ENCODE data around the gene DBNDD2.

- TF ChIP-seq CTCF (conservative IDR thresholded peaks at IDR 0.05 in 1 of 2, IDR thresholded peaks at IDR 0.05 in 1 of 2; ENCODE audit: low read depth in 1 of 2, low read length in 2 of 2) (no peak), EZH2 (IDR thresholded peaks at IDR 0.05; ENCODE audit: low read length, missing control alignments) (no peak)
These were observed 48.5 kb downstream of the DBNDD2 start for GRCh38 chr20:45456632-45457031.
